HCT116 (cell line): Measurements from ENCODE around the gene CELF4. TPM values are rescaled to one million over a fixed set of nuclear protein-coding genes. Genes with fewer than 3 reads are reported as not detected.

Source experiments
- ATAC-seq: fragments of 200-7000 bp; cut with Tn5 transposase; 2 replicates; pipeline ENCODE4 v1.9.1; 2020; ENCODE audit warnings: mild to moderate bottlenecking, moderate library complexity
- BruUV-seq: library from RNA; stranded (reverse); fragments of 400-500 nt; replicated peaks from 2 replicates; lab custom pipeline; 2021; lab: Mats Ljungman, UMichigan
- CTCF ChIA-PET: fragments of 300-600 bp; sonication (Branson Sonifier 250); formaldehyde crosslinking; loops from one replicate; lab custom pipeline; 2021; ENCODE audit warnings: antibody characterized with exemption; lab: Charles Lee
- POLR2A ChIA-PET: fragments of 300-600, 350-600 bp; sonication (Branson Sonifier 250); formaldehyde crosslinking; loops from one replicate; lab custom pipeline; 2021; ENCODE audit warnings: antibody characterized with exemption; lab: Charles Lee
- RAD21 ChIA-PET, 2 experiments: fragments of 300-600 bp; sonication (Branson Sonifier 250); formaldehyde crosslinking; loops; one replicate each; lab custom pipeline; 2023; ENCODE audit warnings: low total read pairs in 2 of 2; ENCODE audit not compliant: uncharacterized antibody in 2 of 2, unreplicated experiment in 2 of 2, low non-redundant PET in 1 of 2; lab: Charles Lee
- DNase-seq: peaks from one replicate; pipeline ENCODE4 v3.0.0-alpha.2; 2010; ENCODE audit warnings: low read depth, low spot score
- H2AFZ ChIP-seq: fragments of 200-600 bp; shearing (Covaris generic), sonication (generic); 2 replicates; pipeline ENCODE4 v1.6.1; 2017; ENCODE audit warnings: low read depth, mixed run types, mixed read lengths, antibody characterized with exemption, low read length; ENCODE audit not compliant: poor library complexity, severe bottlenecking
- H3K27ac ChIP-seq: 2 replicates; pipeline ENCODE4 v1.5.1; 2012; ENCODE audit warnings: low read depth, low read length
- H3K27me3 ChIP-seq: fragments of 200-600 bp; sonication (generic); 2 replicates; pipeline ENCODE4 v1.6.1; 2016; ENCODE audit warnings: mixed run types, low read length, mixed read lengths; ENCODE audit not compliant: insufficient read depth
- H3K36me3 ChIP-seq, 2 experiments: fragments of 200-500 bp in 1 of 2; fragments of 200-600 bp in 1 of 2; sonication (Bioruptor generic) in 1 of 2; sonication (generic) in 1 of 2; 2 replicates each; pipeline versions ENCODE4 v1.5.1 to v1.6.1; 2014 to 2016; ENCODE audit warnings: low read length in 2 of 2, inconsistent platforms in 1 of 2, mixed read lengths in 1 of 2, mixed run types in 1 of 2; ENCODE audit not compliant: insufficient read depth in 2 of 2, control insufficient read depth in 1 of 2
- H3K4me1 ChIP-seq, 2 experiments: fragments of 200-600 bp in 1 of 2; sonication (generic) in 1 of 2; 2 replicates each; pipeline versions ENCODE4 v1.5.1 to v1.6.1; 2012 to 2017; ENCODE audit warnings: low read length in 2 of 2, inconsistent platforms in 1 of 2, mild to moderate bottlenecking in 1 of 2, mixed read lengths in 1 of 2, mixed run types in 1 of 2, moderate library complexity in 1 of 2; ENCODE audit not compliant: insufficient read depth in 2 of 2, control insufficient read depth in 1 of 2
- H3K4me2 ChIP-seq: fragments of 200-600 bp; sonication (generic); 2 replicates; pipeline ENCODE4 v1.6.1; 2017; ENCODE audit warnings: mixed run types, low read length, mixed read lengths
- H3K4me3 ChIP-seq, 2 experiments: fragments of 200-600 bp in 1 of 2; sonication (generic) in 1 of 2; replicated peaks in 1 of 2; 2 replicates each; pipeline ENCODE4 v1.5.1; 2011 to 2016; ENCODE audit warnings: low read length in 2 of 2, control low read depth in 1 of 2, low read depth in 1 of 2, mild to moderate bottlenecking in 1 of 2, mixed read lengths in 1 of 2, mixed run types in 1 of 2
- H3K79me2 ChIP-seq: fragments of 200-600 bp; sonication (generic); 2 replicates; pipeline ENCODE4 v1.6.1; 2017; ENCODE audit warnings: mild to moderate bottlenecking, mixed run types, low read length, moderate library complexity, mixed read lengths; ENCODE audit not compliant: insufficient read depth
- H3K9ac ChIP-seq: fragments of 200-600 bp; sonication (generic); 2 replicates; pipeline ENCODE4 v1.6.1; 2016; ENCODE audit warnings: low read length, mixed read lengths
- H3K9me2 ChIP-seq: fragments of 200-600 bp; sonication (generic), shearing (Covaris generic); 2 replicates; pipeline ENCODE4 v1.6.1; 2017; ENCODE audit warnings: mixed run types, mild to moderate bottlenecking, moderate library complexity; ENCODE audit not compliant: insufficient read depth
- H3K9me3 ChIP-seq, 2 experiments: fragments of 200-500 bp in 1 of 2; fragments of 200-600 bp in 1 of 2; sonication (Bioruptor generic) in 1 of 2; sonication (generic) in 1 of 2; 2 replicates each; pipeline ENCODE4 v1.6.1; 2014 to 2017; ENCODE audit warnings: low read length in 2 of 2, mixed read lengths in 2 of 2, inconsistent platforms in 1 of 2, low read depth in 1 of 2, mild to moderate bottlenecking in 1 of 2, mixed run types in 1 of 2, moderate library complexity in 1 of 2; ENCODE audit not compliant: control insufficient read depth in 1 of 2, insufficient read depth in 1 of 2
- H4K20me1 ChIP-seq: fragments of 200-600 bp; sonication (generic), shearing (Covaris generic); 2 replicates; pipeline ENCODE4 v1.6.1; 2017; ENCODE audit warnings: mixed run types, mild to moderate bottlenecking, moderate library complexity; ENCODE audit not compliant: insufficient read depth
- ATF3 ChIP-seq: IDR thresholded peaks from 2 replicates; pipeline ENCODE4 v1.6.1; 2012
- CEBPB ChIP-seq: IDR thresholded peaks from 2 replicates; pipeline ENCODE4 v1.6.1; 2012; ENCODE audit warnings: low read depth
- EGR1 ChIP-seq: IDR thresholded peaks from 2 replicates; pipeline ENCODE4 v1.6.1; 2012; ENCODE audit warnings: low read depth
- EZH2 ChIP-seq: fragments of 200-600 bp; sonication (generic); IDR thresholded peaks from 2 replicates; pipeline ENCODE4 v1.6.1; 2017; ENCODE audit warnings: antibody characterized with exemption, mixed run types
- FOSL1 ChIP-seq: IDR thresholded peaks from 2 replicates; pipeline ENCODE4 v1.6.1; 2012; ENCODE audit warnings: low read depth
- RAD21 ChIP-seq: IDR thresholded peaks from 2 replicates; pipeline ENCODE4 v1.6.1; 2012; ENCODE audit warnings: low read depth, mild to moderate bottlenecking
- SIN3A ChIP-seq: IDR thresholded peaks from 2 replicates; pipeline ENCODE4 v1.6.1; 2012; ENCODE audit warnings: low read depth
- SP1 ChIP-seq: IDR thresholded peaks from 2 replicates; pipeline ENCODE4 v1.6.1; 2012; ENCODE audit warnings: low read depth
- SRF ChIP-seq: IDR thresholded peaks from 2 replicates; pipeline ENCODE4 v1.6.1; 2012; ENCODE audit warnings: low read depth
- TCF7L2 ChIP-seq: IDR thresholded peaks from 2 replicates; pipeline ENCODE4 v1.7.0; 2011; ENCODE audit warnings: borderline replicate concordance, inconsistent platforms; ENCODE audit not compliant: insufficient read depth, insufficient read length; ENCODE audit errors: extremely low read depth
- ZBTB33 ChIP-seq: IDR thresholded peaks from 2 replicates; pipeline ENCODE4 v1.6.1; 2011; ENCODE audit warnings: mild to moderate bottlenecking, low read length, moderate library complexity; ENCODE audit not compliant: insufficient replicate concordance; ENCODE audit errors: extremely low read depth
- ZNF274 ChIP-seq: fragments of 200-500 bp; sonication (Bioruptor generic); IDR thresholded peaks from 2 replicates; pipeline ENCODE4 v1.6.1; 2014; ENCODE audit warnings: mild to moderate bottlenecking, low read depth, low read length, inconsistent platforms
- intact Hi-C: fragments of 100-400 bp; cut with micrococcal nuclease; formaldehyde crosslinking; loops from 2 replicates; pipeline ENCODE4 v1.10.0; 2022
- total RNA-seq: library from RNA; stranded (reverse); gene quantifications from one replicate; pipeline ENCODE4 v1.2.1, GENCODE V29; 2021; ENCODE audit not compliant: unreplicated experiment
- TF ChIP-seq, protein P1 (sequence below): IDR thresholded peaks from 2 replicates; pipeline ENCODE4 v1.6.1; 2012; ENCODE audit warnings: low read depth

Gene CELF4
- total RNA-seq, 1 experiment from 2014 or later: not detected

DNA sequence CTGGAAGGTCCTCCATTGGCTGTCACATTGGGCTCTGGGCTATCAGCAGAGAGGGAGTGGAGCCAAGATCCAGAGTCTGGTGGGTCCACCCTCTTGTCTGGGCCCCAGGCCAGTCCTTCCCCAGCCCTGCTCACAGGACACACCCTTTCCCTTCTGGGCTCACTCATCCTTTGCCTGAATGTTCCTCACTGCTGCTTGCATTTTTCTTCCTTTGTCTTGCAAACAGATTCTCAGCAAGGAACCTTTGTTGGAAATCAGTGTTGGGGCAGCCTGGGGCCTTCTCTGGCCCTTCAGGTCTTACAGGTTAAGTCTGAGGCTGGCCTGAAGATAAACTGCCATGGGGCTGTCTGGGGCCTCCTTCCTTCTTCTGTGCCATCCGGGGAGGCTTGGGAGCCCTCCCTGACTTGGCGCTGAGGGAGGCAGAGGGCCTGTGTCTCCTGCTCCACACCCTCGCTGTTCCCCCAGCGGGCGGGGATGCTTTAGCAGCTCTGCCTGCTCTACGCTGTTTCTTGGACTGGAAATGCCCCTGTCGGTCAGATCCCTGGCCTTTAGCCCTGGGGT lies 11.5 kb upstream of the CELF4 start:
- ATAC-seq (no peak), DNase-seq (no peak)
- intact Hi-C loops: no loop called here
- no peaks in the 10 kb centered on the region for H3K9me3 ChIP-seq
- TF ChIP-seq EZH2: no peak
- TF ChIP-seq FOSL1: no peak
- H3K9me2 ChIP-seq: no peaks in the 10 kb centered on the region
- H3K79me2 ChIP-seq: no peaks in the 10 kb centered on the region
- no peak overlapping the region for H3K4me2 ChIP-seq
- RAD21 ChIA-PET: no interaction called here
- CTCF ChIA-PET: interaction anchor here (1.2 kb wide), 1 partner anchor 39 kb away, joined by 3 read pairs; no protein-coding TSS in a partner anchor
- no TSS peak for BruUV-seq
- H3K4me1 ChIP-seq: peaks cover 15 to 33% of the 10 kb centered on the region in 2 experiments
- no peaks in the 10 kb centered on the region for H4K20me1 ChIP-seq
- H3K36me3 ChIP-seq: no peaks in the 10 kb centered on the region
- no peak overlapping the region for H3K9ac ChIP-seq
- POLR2A ChIA-PET: no interaction called here
- peaks cover 19% of the 10 kb centered on the region; the same call in 1 of the 2 replicates for H3K27me3 ChIP-seq
- no peak overlapping the region for H3K4me3 ChIP-seq
- no peak overlapping the region for H3K27ac ChIP-seq
- H2AFZ ChIP-seq: no peak overlapping the region

DNA sequence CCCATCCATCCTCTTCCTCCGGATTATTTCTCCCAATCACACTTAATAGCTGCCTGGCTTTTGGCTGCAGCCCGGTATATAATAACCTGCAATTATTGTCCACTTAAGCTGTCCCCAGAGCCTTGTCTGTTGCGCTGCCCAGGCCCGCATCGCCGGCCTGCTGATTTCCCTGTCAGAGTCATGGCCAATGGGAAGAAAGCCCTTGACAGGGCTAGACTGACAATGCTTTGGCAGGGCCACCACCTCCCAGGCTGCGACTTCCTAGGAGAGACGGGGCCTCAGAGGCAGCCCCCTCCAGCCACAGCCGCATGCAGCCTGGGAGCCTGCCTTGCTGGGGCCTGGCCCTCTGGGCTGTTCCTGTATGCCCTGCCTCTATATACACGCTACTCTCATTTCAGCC lies 10.0 kb upstream of the CELF4 start:
- ChIA-PET CTCF (interaction anchor here (1.2 kb wide), 1 partner anchor 38 kb away, joined by 3 read pairs; no protein-coding TSS in a partner anchor), POLR2A (no interaction called here), RAD21 (no interaction called here)
- Histone ChIP-seq H3K27me3 (peaks cover 15% of the 10 kb centered on the region; the same call in 1 of the 2 replicates), H3K9me3 (no peaks in the 10 kb centered on the region), H2AFZ (no peak overlapping the region), H3K9me2 (no peaks in the 10 kb centered on the region), H3K27ac (no peak overlapping the region), H3K4me3 (no peak overlapping the region), H3K4me1 (peaks cover 15 to 33% of the 10 kb centered on the region in 2 experiments), H3K4me2 (no peak overlapping the region), H3K79me2 (no peaks in the 10 kb centered on the region), H4K20me1 (no peaks in the 10 kb centered on the region), H3K9ac (no peak overlapping the region), H3K36me3 (no peaks in the 10 kb centered on the region)
- BruUV-seq: no TSS peak
- DNase-seq: no peak
- intact Hi-C loops: no loop called here
- ATAC-seq: no peak
- TF ChIP-seq SIN3A: no peak
- TF ChIP-seq CEBPB: no peak
- TF ChIP-seq FOSL1: no peak
- TF ChIP-seq ATF3: no peak
- TF ChIP-seq TCF7L2: no peak
- TF ChIP-seq ZNF274: no peak
- no peak for TF ChIP-seq ZBTB33
- no peak for TF ChIP-seq EZH2
- TF ChIP-seq, protein P1, sequence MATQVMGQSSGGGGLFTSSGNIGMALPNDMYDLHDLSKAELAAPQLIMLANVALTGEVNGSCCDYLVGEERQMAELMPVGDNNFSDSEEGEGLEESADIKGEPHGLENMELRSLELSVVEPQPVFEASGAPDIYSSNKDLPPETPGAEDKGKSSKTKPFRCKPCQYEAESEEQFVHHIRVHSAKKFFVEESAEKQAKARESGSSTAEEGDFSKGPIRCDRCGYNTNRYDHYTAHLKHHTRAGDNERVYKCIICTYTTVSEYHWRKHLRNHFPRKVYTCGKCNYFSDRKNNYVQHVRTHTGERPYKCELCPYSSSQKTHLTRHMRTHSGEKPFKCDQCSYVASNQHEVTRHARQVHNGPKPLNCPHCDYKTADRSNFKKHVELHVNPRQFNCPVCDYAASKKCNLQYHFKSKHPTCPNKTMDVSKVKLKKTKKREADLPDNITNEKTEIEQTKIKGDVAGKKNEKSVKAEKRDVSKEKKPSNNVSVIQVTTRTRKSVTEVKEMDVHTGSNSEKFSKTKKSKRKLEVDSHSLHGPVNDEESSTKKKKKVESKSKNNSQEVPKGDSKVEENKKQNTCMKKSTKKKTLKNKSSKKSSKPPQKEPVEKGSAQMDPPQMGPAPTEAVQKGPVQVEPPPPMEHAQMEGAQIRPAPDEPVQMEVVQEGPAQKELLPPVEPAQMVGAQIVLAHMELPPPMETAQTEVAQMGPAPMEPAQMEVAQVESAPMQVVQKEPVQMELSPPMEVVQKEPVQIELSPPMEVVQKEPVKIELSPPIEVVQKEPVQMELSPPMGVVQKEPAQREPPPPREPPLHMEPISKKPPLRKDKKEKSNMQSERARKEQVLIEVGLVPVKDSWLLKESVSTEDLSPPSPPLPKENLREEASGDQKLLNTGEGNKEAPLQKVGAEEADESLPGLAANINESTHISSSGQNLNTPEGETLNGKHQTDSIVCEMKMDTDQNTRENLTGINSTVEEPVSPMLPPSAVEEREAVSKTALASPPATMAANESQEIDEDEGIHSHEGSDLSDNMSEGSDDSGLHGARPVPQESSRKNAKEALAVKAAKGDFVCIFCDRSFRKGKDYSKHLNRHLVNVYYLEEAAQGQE: no peak
- no peak for TF ChIP-seq SP1
- TF ChIP-seq EGR1: no peak
- no peak for TF ChIP-seq RAD21
- TF ChIP-seq SRF: no peak
